Ovary (tissue), 9 donors: ENCODE measurements around the gene PLLP. TPM values are rescaled to one million over a fixed set of nuclear protein-coding genes. Genes with fewer than 3 reads are reported as not detected.

Source experiments
- DNase-seq, 5 donors: peaks; one replicate each; pipeline ENCODE4 v3.0.0-alpha.2; 2019 to 2020
- H3K27ac ChIP-seq, 2 donors: fragments of 200-600 bp; one replicate each; pipeline versions ENCODE4 v1.5.1 to v1.8.0; 2019 to 2022
- H3K27me3 ChIP-seq: fragments of 200-600 bp; one replicate; pipeline ENCODE4 v1.8.0; 2022
- H3K36me3 ChIP-seq: fragments of 200-600 bp; sonication (generic); one replicate; pipeline ENCODE4 v1.5.1; 2019
- H3K4me1 ChIP-seq: one replicate; pipeline ENCODE4 v1.8.1; 2013; ENCODE audit warnings: mild to moderate bottlenecking, moderate library complexity; ENCODE audit not compliant: insufficient read depth
- H3K4me3 ChIP-seq: fragments of 200-600 bp; sonication (generic); one replicate; pipeline ENCODE4 v1.5.1; 2017
- H3K9me3 ChIP-seq, 2 donors: fragments of 200-600 bp in 1 of 2; sonication (generic) in 1 of 2; one replicate each; pipeline versions ENCODE4 v1.5.1 to v1.8.1; 2013 to 2019; ENCODE audit warnings: mild to moderate bottlenecking in 1 of 2, moderate library complexity in 1 of 2
- EP300 ChIP-seq: sonication (generic); formaldehyde crosslinking; IDR thresholded peaks from one replicate; pipeline ENCODE4 v1.6.1; 2017; ENCODE audit warnings: antibody characterized with exemption
- POLR2A ChIP-seq: fragments of 450-650 bp; IDR thresholded peaks from one replicate; pipeline ENCODE4 v1.6.1; 2017; ENCODE audit warnings: antibody characterized with exemption, mild to moderate bottlenecking, moderate library complexity
- WGBS, 3 donors: extraction: QIAGEN DNeasy Blood & Tissue Kit in 1 of 3; methylation state at CpG; one replicate each; pipeline versions ENCODE4 v1.1.5 to v1.1.7; 2013 to 2017; 5-methylcytosine and 5-hydroxymethylcytosine counted together
- intact Hi-C, 4 donors: fragments of 100-400 bp; cut with DNase I; formaldehyde crosslinking; loops; one replicate each; pipeline versions ENCODE4 v1.11.0 to v1.15.1; 2022 to 2023
- polyA plus RNA-seq, 2 donors: library from polyadenylated mRNA; stranded (reverse); fragments of 200-250 nt in 1 of 2; fragments of 350-450 nt in 1 of 2; fragmentation: Illumina TruSeq in 1 of 2; extraction: RNeasy Lipid Tissue Mini Kit (QIAGEN cat#74804) in 1 of 2; gene quantifications; one replicate each; pipeline ENCODE4 v1.2.3, GENCODE V29; 2013 to 2014
- total RNA-seq, 7 donors: library from RNA; depleted of rRNA in 2 of 7; stranded (reverse); fragments of >200 nt in 2 of 7; fragmentation: NEBNext Ultra II Directional in 3 of 7; extraction: Animal tissue kit (Norgen Biotek cat#: 25700) in 3 of 7; gene quantifications; one replicate each; pipeline versions ENCODE4 v1.1.0 to v1.2.4, GENCODE V29; 2016 to 2023
- TF ChIP-seq, protein P1 (sequence below), 3 donors: fragments of 450-650 bp in 2 of 3; fragments of 200-600 bp in 1 of 3; IDR thresholded peaks; one replicate each; pipeline versions ENCODE4 v1.5.1 to v1.8.0; 2016 to 2022; ENCODE audit warnings: antibody characterized with exemption in 3 of 3, mild to moderate bottlenecking in 1 of 3
- donor health status: DM: no; HTN: no; CAD: no; lungs with moderate emphysema.
- donor health status: DM: no; HTN: no; CAD: no.
- donor health status: Bipolar disorder and iron deficiency.
- donor health status: DM: yes; HTN: yes; CAD: no.
- donor health status: DM: no; HTN: no; CAD: no.
- donor health status: DM: yes; HTN: yes; CAD: no.

PLLP gene
- total and polyA plus RNA-seq, 9 donors, result 0.94 to 54.2 (median 4.0) TPM

DNA sequence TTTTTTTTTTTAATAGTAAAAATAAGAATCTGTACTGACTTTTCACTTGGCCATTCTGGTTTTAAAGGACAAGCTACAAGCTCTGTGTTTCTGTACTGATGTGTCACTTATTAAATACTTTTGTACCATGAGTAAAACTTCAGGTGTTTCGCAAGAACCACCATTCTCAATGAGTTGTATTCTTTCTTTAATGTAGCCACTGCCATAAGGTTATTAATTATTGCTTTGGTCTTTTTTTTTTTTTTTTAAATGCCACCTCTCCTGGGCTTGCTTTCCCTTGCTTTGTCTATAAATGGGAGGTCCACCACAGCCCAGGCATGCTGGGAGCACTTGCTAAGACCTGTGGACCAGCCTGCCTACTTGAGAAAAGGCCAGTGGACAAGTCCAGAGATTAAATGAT is 31.0 kb downstream of the PLLP start:
- Histone ChIP-seq H3K4me1 (no peaks in the 10 kb centered on the region), H3K9me3 (no peaks in the 10 kb centered on the region), H3K27ac (no peak overlapping the region), H3K36me3 (no peaks in the 10 kb centered on the region), H3K4me3 (no peak overlapping the region), H3K27me3 (no peaks in the 10 kb centered on the region)
- WGBS, 3 donors, result 93 to 99% (median 94%) methylated on average over 1 of the region's 1 CpG
- intact Hi-C loops, result no loop called here
- TF ChIP-seq POLR2A (no peak), EP300 (no peak)
- DNase-seq, result no peak

DNA sequence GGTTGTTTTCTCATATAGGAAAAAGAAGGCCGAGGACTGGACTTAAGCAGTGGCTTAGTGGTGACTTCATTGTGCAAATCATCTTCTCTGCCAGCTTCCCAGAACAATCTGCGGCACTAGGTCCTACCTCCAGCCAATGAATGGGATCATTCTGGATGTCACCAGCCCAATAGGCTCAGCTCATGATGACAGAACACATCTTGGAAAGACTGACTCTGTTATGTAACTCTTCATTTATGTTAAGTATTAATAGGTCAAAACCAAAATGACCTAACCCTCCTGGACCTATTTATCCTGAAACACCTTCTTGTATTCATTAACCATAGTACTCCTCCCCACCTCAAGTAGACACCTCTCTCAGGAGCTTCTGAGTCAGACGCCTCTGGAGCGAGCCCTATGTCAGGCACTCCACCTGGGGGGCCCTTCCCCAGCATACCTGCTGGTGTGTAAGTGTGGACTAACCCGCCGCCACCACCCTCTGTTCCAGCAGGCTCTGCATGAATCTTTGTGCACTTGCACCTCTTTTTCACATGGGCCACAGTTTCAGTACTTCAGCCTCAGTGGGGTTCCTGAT is 32.2 kb downstream of the PLLP start:
- Histone ChIP-seq H3K27me3 (no peaks in the 10 kb centered on the region), H3K27ac (no peak overlapping the region), H3K4me1 (no peaks in the 10 kb centered on the region), H3K36me3 (no peaks in the 10 kb centered on the region), H3K4me3 (no peak overlapping the region), H3K9me3 (no peaks in the 10 kb centered on the region)
- TF ChIP-seq, protein P1, sequence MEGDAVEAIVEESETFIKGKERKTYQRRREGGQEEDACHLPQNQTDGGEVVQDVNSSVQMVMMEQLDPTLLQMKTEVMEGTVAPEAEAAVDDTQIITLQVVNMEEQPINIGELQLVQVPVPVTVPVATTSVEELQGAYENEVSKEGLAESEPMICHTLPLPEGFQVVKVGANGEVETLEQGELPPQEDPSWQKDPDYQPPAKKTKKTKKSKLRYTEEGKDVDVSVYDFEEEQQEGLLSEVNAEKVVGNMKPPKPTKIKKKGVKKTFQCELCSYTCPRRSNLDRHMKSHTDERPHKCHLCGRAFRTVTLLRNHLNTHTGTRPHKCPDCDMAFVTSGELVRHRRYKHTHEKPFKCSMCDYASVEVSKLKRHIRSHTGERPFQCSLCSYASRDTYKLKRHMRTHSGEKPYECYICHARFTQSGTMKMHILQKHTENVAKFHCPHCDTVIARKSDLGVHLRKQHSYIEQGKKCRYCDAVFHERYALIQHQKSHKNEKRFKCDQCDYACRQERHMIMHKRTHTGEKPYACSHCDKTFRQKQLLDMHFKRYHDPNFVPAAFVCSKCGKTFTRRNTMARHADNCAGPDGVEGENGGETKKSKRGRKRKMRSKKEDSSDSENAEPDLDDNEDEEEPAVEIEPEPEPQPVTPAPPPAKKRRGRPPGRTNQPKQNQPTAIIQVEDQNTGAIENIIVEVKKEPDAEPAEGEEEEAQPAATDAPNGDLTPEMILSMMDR (IDR thresholded peaks at IDR 0.05), result no peak
- TF ChIP-seq POLR2A, result no peak
- TF ChIP-seq EP300, result no peak
- 92 to 97% (median 93%) methylated on average over 6 of the region's 6 CpGs for WGBS, 3 donors
- intact Hi-C loops, result no loop called here
- no peak for DNase-seq

DNA sequence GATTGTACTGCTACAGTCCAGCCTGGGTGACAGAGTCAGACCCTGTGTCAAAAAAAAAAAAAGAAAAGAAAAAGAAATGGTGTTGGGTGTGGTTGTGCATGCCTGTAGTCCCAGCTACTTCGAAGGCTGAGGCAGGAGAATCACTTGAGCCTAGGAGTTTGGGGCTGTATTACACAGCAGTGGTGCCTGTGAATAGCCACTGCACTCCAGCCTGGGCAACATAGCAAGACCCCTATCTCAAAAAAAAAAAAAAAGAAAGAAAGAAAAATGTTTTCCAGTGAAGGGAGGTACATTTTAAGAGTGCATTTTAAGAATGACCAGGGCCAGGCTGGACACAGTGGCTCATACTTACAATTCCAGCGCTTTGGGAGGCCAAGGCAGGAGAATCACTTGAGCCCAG is 33.1 kb downstream of the PLLP start:
- Histone ChIP-seq H3K4me1 (no peaks in the 10 kb centered on the region), H3K27me3 (no peaks in the 10 kb centered on the region), H3K9me3 (no peaks in the 10 kb centered on the region), H3K27ac (no peak overlapping the region), H3K4me3 (no peak overlapping the region), H3K36me3 (no peaks in the 10 kb centered on the region)
- intact Hi-C loops, result no loop called here
- TF ChIP-seq, protein P1 (IDR thresholded peaks at IDR 0.05), result no peak
- TF ChIP-seq POLR2A (no peak), EP300 (no peak)
- WGBS, 3 donors, result 97 to 100% (median 99%) methylated on average over 2 of the region's 2 CpGs
- no peak for DNase-seq

DNA sequence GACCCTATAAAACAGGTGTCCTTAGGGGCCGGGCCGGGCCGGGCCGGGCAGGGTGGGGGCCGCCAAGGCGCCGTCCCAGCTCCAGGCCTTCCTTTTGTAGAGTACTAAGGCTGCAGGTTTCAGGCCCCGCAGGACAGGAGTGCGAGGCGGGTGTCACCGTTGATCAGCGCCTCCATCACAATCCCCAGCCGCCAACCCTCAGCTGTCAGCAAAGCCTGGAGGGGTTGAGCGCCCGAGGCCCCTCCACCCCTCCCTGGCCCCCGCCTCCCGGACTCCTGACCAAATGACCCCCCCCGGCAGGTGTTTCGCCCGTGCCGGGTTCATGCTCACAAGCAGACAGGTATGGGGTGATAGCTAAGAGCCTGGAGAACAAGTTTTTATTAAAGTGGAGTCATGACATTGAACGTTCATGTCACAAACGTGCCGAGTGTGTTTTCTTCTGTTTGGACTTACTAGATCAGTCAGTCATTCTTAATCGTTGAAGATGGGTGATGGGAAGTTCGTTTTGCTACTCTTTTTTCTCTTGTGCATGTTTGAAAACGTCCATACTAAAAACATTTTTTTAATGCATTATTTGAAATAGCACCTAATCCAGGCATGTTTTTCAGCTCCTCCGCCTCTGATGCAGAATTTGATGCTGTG is 38.9 kb downstream of the PLLP start:
- H3K9me3 ChIP-seq, result no peaks in the 10 kb centered on the region
- H3K4me3 ChIP-seq, result peak overlapping the region; percentile 84
- DNase-seq, result peak in 2 of 5 donors; percentile 49 to 65
- intact Hi-C loops, result loop anchor here in 1 of 4 donors (2.0 kb wide), 1 partner anchor 55 kb away; no protein-coding TSS in a partner anchor
- no peaks in the 10 kb centered on the region for H3K36me3 ChIP-seq
- 2 to 4% (median 4%) methylated on average over 25 to 28 of the region's 28 CpGs for WGBS, 3 donors
- H3K27ac ChIP-seq, result peak overlapping the region; percentile 22 to 80
- peaks cover 3% of the 10 kb centered on the region for H3K4me1 ChIP-seq
- TF ChIP-seq POLR2A (no peak), EP300 (no peak)
- TF ChIP-seq, protein P1 (IDR thresholded peaks at IDR 0.05), result no peak
- no peaks in the 10 kb centered on the region for H3K27me3 ChIP-seq
